HK-2 (cell line): Measurements from ENCODE around the gene MBLAC1.

ENCODE experiments used
- DNase-seq: peaks from one replicate; pipeline ENCODE4 v3.0.0-alpha.2; 2018; ENCODE audit not compliant: unreplicated experiment

The MBLAC1 gene

GRCh38 chr7:100126931-100127865 lies at the start of gene MBLAC1:
MBLAC1 (plus strand) TSS chr7:100126967; CDS start chr7:100127396, 429 bp downstream.
- DNase-seq = peak; percentile 89

GRCh38 chr7:100077205-100077604 lies 49.6 kb upstream of the MBLAC1 start:
- no peak for DNase-seq

GRCh38 chr7:100079024-100079560 lies 47.7 kb upstream of the MBLAC1 start:
- no peak for DNase-seq

GRCh38 chr7:100080907-100081534 lies 45.7 kb upstream of the MBLAC1 start:
- DNase-seq = no peak

- peak; percentile 99 for DNase-seq
These were observed 45.1 kb upstream of the MBLAC1 start, which contains the start of gene ZNF3 for GRCh38 chr7:100081535-100082102. ZNF3 (minus strand) TSS chr7:100081723; CDS start chr7:100077357, 4,366 bp downstream.

- DNase-seq = no peak
These were observed 43.8 kb upstream of the MBLAC1 start for GRCh38 chr7:100082978-100083377.

GRCh38 chr7:100085515-100085914 lies 41.3 kb upstream of the MBLAC1 start:
- DNase-seq = no peak

GRCh38 chr7:100087055-100087750 lies 39.6 kb upstream of the MBLAC1 start:
- no peak for DNase-seq

GRCh38 chr7:100088095-100088620 lies 38.6 kb upstream of the MBLAC1 start:
- DNase-seq = no peak

GRCh38 chr7:100088621-100089457 lies 37.9 kb upstream of the MBLAC1 start, which contains the start of gene COPS6:
COPS6 (plus strand) TSS chr7:100088969; CDS start chr7:100088991, 22 bp downstream.
- peak; percentile 74 for DNase-seq

- no peak for DNase-seq
These were observed 37.1 kb upstream of the MBLAC1 start for GRCh38 chr7:100089458-100090196.

- no peak for DNase-seq
These were observed 36.0 kb upstream of the MBLAC1 start for GRCh38 chr7:100090527-100091410.

GRCh38 chr7:100091411-100092181 lies 35.2 kb upstream of the MBLAC1 start:
- no peak for DNase-seq

- DNase-seq = no peak
These were observed 33.7 kb upstream of the MBLAC1 start for GRCh38 chr7:100093054-100093453.

- DNase-seq = no peak
These were observed 33.3 kb upstream of the MBLAC1 start for GRCh38 chr7:100093498-100093897.

- DNase-seq = no peak
These were observed 32.8 kb upstream of the MBLAC1 start for GRCh38 chr7:100093925-100094486.

GRCh38 chr7:100095289-100095688 lies 31.5 kb upstream of the MBLAC1 start:
- DNase-seq = no peak
